C4-2B (cell line): Measurements from ENCODE around the gene BLTP1.

ENCODE experiments used
- H3K27ac ChIP-seq: fragments of 450-650 bp; 2 replicates; pipeline ENCODE4 v1.5.1; 2017
- ZFX ChIP-seq: fragments of 450-650 bp; IDR thresholded peaks from 2 replicates; pipeline ENCODE4 v1.6.1; 2017
- TF ChIP-seq, protein P1 (sequence below): fragments of 450-650 bp; conservative IDR thresholded peaks from 2 replicates; pipeline ENCODE4 v1.5.1; 2017; ENCODE audit warnings: mild to moderate bottlenecking

BLTP1 gene

DNA sequence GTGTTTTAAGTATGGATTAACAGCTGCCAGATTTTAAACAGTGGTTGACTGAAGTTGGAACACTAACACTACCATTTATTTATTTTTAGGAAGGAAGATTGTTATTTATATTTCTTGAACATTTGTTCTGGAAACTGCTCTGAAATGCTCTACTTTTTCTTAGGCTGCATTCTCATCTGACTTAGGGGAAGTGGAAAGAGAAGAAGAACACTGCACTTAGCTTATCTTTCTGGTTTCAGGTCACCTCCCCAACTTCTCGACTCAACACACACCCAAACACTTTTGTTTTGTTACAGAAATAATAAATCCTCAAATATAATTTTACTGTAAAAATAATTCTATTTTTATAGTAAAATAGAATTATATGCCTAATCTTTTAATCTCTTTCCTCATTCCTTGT lies 18.6 kb downstream of the BLTP1 start:
- TF ChIP-seq ZFX = no peak
- TF ChIP-seq, protein P1, sequence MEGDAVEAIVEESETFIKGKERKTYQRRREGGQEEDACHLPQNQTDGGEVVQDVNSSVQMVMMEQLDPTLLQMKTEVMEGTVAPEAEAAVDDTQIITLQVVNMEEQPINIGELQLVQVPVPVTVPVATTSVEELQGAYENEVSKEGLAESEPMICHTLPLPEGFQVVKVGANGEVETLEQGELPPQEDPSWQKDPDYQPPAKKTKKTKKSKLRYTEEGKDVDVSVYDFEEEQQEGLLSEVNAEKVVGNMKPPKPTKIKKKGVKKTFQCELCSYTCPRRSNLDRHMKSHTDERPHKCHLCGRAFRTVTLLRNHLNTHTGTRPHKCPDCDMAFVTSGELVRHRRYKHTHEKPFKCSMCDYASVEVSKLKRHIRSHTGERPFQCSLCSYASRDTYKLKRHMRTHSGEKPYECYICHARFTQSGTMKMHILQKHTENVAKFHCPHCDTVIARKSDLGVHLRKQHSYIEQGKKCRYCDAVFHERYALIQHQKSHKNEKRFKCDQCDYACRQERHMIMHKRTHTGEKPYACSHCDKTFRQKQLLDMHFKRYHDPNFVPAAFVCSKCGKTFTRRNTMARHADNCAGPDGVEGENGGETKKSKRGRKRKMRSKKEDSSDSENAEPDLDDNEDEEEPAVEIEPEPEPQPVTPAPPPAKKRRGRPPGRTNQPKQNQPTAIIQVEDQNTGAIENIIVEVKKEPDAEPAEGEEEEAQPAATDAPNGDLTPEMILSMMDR = no peak
- no peak overlapping the region for H3K27ac ChIP-seq

DNA sequence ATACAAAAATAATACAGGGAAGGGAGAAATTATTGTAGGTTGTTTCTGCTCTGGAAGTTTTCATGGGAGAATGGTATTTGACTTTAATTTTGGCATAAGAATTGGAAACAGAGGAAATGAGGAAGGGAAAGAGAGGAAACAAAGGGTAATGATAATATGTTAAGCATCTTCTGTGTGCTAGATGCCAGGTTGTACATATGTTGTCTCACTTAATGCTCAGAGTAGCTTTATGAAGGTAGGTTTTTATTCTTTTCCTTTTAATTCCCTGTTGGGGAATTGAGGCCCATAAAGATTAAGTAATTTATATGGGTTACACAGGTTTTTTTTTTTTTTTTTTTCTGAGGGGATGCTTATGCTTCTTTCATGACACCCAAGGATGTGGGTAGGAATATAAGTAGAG lies 19.2 kb downstream of the BLTP1 start:
- TF ChIP-seq ZFX = no peak
- TF ChIP-seq, protein P1 = no peak
- no peak overlapping the region for H3K27ac ChIP-seq

DNA sequence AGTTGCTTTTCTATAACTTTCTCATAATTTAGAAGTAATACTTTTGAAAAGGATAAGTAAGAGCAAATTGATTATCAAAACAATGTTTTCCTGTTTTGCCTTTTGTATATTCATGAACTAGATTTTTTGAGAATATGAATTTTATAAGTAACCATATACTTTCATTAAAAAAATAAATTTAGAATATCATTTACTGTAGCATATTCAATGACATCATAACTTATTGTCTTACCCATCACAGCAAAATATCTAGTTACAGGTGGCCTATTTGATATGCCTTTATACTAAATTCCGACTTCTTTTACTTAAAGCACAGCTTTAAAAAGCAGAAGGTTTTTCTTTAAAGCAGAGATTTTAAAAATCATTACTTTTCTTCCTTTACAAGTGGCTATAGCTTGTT lies 20.1 kb downstream of the BLTP1 start:
- TF ChIP-seq ZFX = no peak
- TF ChIP-seq, protein P1 = no peak

DNA sequence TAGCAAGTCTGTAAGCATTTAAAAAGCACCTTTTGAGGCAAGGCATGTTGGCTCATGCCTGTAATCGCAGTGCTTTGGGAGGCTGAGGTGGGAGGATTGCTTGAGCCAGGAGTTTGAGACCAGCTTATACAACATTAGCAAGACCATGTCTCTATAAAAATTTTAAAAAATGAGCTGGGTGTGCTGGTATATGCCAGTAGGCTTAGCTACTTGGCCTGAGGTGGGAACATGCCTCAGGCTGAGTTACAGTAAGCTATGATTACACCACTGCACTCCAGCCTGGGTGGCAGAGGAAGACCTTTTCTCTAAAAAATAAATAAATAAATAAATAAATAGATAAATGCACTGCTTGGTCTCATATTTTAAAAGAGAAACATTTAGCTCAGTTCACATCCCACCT lies 26.8 kb downstream of the BLTP1 start:
- no peak for TF ChIP-seq ZFX
- TF ChIP-seq, protein P1 = no peak

More for the DNA sequence above, 20.1 kb downstream of the BLTP1 start:
- H3K27ac ChIP-seq = no peak overlapping the region

DNA sequence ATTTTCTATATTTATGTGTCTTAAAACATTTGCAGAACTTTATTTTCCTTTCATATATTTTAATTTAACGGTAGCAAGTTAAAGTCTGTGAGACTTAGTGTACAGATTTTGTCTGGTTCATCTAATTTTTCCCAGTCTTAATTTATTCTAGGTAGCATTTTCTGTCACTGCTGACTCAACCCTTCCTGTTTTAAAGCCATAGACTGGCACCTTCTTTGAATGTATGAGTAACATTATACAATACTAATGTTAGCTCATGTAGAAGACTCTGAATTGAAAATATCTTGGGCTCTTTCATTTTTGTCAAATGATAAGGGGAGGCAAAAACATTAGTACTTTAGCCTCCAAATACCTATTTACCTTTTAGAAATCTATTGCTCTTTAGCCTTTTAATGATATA lies 43.6 kb downstream of the BLTP1 start:
- TF ChIP-seq ZFX = no peak
- TF ChIP-seq, protein P1 = no peak
- no peak overlapping the region for H3K27ac ChIP-seq

More for the DNA sequence above, 26.8 kb downstream of the BLTP1 start:
- no peak overlapping the region for H3K27ac ChIP-seq
